ENCODE results near the gene ATF5. TPM values are rescaled to one million over a fixed set of nuclear protein-coding genes. Genes with fewer than 3 reads are reported as not detected.

ATF5 gene
- total and polyA plus RNA-seq, 2 of the 8 experiments (the other 6 are each of a cell fraction or from before 2014, with no cell fraction given) = 6.2 to 13.1 TPM

GRCh38 chr19:49933643-49934042 is 4.6 kb downstream of the ATF5 start (continued):
- TF ChIP-seq MAFK (IDR thresholded peaks at IDR 0.05; ENCODE audit: low read depth, low read length) (no peak), GABPA (IDR thresholded peaks at IDR 0.05; ENCODE audit: borderline replicate concordance, insufficient read depth, low read length) (no peak), CEBPB (IDR thresholded peaks at IDR 0.05; ENCODE audit: low read depth, low read length) (no peak)

All from H1 (cell line).